Cerebellar nuclear complex (tissue), 1 donor: Measurements from ENCODE around the gene MRPS21.
"Not testable (repeated sequence)": the region's sequence is repeated elsewhere in the genome, so short reads cannot be mapped to it uniquely, and the experiment has no call there.

Source experiments
- DNase-seq, 2 experiments: peaks; one replicate each; lab custom pipeline; 2025; lab: John Stamatoyannopoulos, UW

The MRPS21 gene

DNA sequence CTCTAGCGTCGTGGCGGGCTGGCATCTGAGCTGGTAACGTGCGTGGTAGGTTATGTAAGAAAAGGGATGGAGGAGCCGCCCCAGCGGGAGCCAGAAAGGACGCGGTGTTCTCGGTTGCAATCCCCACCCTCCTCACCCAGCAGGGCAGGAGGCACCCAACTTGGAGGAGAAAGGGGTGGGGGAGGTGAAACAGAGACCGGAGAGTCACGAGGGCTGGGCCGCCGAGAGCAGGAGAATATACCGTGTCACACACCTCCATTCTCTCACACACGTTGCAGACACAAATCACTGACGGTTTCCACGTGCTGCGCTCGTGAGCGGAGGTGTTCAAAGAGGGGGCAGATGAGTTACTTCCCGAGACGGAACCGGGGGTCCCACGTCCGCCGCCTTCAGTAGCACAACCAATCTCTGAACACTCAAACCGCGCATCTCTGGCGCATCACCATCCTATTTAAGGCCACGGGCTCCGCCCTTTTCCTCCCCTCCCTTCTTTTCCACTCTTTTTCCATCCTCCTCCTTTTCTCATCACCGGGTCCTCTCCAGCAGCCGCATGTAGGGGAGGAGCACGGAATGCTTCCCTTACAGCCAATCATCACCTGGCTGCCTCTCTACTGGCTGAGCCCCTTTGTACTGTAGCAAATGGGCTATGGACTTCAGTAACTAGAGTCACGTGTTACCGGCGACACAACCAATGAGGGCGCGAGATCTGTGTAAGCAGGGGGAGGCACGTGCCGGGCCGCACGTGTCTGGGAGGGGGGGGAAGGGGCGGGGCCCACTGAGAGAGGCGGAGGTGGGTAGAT is 11.7 kb upstream of the MRPS21 start, which contains the start of gene CIART:
CIART (plus strand) TSS at position 797 of the 800 bp plus-strand sequence. CDS start 714 bp downstream, outside the sequence.
- DNase-seq, result peak; percentile 91 to 97

DNA sequence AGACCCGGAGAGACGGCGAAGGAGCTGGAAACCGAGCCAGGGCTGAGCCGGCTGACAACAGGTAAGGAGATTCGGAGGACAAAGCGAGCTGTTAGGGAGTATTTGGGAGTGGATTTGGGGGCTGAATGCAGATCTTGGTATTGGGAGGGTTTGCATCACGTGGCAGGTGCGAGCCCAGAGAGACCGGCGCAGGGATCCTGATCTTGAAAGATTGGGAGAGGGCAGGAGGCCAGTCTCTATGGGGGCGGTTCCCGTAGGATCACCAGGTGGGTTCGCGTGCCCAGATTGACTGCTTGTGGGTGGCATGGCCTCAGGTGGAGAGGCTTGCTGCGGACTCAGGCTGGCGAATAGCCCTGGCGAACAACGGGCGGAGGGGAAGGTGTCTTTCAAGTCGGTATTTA is 11.1 kb upstream of the MRPS21 start:
- no peak for DNase-seq

DNA sequence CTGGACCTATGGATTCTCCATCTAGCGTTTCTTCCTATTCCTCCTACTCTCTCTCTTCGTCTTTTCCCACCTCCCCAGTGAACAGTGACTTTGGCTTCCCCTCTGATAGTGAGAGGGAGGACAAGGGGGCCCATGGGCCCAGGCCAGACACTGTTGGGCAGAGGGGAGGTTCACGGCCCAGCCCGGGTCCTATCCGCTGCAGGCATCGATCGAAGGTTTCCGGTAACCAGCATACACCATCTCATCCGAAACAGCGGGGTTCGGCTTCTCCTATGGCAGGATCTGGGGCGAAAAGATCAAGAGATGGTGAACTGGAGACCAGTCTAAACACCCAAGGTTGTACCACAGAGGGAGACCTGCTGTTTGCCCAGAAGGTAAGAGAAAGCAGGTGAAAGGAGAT is 10.4 kb upstream of the MRPS21 start:
- no peak for DNase-seq

DNA sequence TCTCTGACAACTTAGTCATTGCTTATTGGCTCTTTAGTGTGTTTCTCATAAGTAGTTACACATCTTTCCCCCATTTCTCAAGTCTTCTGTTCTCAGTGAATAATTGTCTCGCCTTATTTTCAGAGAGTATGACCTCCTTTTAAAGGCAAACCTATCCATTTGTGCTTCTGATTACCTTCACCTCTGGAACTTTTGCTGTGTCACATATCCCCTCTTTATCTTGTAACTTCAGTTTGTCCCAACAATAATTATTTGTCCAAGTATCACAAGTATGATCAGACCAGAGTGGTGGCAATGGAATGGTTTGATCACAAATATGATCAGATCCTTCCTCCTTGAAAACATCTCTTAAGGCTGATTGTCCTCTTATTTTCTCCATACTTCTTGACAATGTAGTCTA is 5.3 kb upstream of the MRPS21 start:
- DNase-seq, result no peak

DNA sequence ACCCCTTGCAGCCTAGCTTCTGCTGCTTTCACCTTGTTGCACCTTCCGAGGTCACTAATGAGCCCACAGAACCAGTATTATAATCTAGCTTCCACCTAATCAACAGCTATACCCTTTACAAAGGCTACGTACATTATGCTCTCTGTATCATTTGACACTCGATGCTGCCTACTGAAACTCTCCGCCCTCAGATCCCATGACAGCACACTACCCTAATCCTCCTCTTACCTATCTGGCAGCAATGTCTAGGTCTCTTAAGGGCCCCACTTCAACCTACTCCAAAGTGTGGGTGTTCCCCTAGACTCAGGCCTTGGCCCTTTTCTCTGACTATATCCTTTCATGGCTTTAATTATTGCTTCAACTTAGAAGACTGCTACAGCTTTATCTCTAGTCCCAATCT is 4.8 kb upstream of the MRPS21 start:
- DNase-seq, result no peak

DNA sequence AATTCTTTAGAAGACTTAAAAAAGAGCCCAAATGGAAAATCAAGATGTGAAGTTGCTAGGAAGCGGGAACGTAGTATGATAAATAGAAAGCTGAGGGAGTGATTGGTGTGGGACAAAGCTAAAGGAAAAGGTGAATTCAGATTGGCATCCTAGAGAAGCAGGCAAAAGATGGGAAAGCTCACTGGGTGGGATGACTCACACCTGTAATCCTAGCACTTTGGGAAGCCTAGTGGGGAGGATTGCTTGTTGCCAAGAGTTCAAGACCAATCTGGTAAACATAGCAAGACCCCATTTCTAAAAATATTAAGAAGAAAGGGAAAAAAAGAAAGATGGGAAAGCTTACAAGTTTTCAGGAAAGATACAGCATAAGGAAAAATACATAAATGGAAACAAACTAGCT is 1.8 kb downstream of the MRPS21 start:
- DNase-seq, result no peak

DNA sequence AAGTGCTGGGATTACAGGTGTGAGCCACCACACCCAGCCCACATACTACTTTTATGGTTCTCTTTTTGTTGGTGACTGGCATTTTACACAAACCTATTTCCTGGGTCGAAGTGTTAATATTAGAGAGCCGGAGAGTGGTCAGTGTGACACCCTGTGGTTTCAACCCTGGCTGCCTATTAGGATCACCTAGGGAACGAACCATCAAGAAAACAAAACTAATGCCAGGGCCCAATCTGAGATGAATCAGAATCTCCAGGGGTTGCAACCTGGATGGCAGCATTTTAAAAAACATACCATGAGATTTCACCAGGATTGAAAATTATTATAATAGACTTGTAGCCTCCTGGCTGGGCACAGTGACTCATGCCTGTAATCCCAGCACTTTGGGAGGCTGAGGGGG is 6.1 kb downstream of the MRPS21 start:
- DNase-seq, result no peak

DNA sequence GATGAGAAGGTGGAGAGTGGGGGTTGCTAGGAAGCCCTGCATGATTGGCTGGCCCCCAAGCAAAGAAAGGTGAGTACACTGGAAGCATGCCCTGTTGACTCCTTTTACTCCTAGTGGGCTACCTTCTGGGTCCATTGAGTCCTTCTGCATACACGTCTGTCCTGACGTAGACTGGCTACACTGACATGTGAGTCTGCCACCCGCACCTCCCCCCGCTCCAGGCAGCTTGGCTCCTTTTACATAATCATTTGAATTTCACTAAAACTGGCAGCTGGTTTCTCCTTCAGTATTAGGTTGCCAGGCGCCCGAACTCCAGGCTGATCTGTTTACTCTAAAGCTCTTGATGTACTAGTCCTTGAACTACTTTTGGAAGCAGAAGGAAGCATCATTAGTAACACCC is 8.7 kb downstream of the MRPS21 start:
- no peak for DNase-seq

DNA sequence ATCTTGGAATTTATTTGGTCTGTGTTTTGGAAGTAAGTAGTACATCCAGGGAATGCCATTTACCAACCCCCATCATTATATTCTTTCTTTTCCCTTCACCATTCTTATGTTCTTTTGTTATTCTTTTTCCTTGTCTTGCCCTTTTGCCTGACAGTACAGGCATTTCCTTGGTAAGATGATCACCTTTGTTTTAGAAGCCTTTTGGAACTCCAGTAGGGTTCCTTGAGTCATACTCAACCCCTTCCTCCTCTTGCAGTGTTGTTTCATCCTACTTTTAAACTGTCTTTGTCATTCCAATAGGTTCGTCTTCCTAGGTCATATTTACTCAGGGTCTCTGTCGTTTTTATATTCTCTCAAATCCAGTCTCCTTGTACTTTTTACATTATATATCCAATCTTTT is 9.2 kb downstream of the MRPS21 start:
- no peak for DNase-seq

DNA sequence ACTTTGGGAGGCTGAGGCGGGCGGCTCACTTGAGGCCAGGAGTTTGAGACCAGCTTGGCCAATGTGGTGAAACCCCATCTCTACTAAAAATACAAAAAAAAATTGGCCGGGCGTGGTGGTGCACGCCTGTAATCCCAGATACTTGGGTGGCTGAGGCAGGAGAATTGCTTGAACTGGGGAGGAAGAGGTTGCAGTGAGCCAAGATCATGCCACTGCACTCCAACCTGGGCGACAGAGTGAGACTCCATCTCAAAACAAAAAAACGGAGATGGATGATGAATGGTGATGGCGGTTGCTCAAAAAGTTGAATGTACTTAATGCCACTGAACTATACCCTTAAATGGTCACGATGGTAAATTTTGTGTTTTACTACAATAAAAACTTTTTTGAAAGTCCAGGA is 14.9 kb downstream of the MRPS21 start:
- DNase-seq, result not testable (repeated sequence)

DNA sequence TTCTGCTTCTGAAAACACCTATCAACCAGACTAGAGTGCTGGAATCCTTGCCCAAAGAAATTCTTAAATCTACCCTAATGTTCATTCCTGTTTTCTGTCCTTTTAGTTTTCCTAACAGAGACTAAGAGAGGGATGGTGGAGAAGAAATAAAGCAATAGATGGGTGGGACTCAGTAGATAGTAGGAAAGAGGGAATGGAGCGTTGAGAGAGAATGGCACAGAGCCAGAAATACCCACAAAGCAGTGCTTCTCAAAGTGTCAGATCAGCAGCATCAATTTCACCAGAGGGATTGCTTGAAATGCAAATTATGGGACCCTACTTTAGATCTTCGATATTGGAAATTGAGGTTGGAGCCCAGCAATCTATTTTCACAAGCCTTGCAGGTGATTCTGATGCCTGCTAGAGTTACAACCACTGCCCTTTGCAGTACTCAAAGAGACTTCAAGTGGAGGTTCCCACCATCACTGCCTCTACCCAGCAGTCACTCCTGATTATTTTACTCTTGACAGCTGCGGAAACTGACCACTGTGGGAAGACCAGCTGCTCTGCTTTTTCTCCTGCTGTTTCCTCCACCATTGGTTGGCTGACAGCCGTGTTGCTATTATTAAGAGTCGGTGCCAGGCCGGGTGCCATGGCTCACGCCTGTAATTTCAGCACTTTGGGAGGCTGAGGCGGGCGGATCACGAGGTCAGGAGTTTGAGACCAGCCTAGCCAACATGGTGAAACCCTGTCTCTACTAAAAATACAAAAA is 16.3 kb downstream of the MRPS21 start:
- no peak for DNase-seq

DNA sequence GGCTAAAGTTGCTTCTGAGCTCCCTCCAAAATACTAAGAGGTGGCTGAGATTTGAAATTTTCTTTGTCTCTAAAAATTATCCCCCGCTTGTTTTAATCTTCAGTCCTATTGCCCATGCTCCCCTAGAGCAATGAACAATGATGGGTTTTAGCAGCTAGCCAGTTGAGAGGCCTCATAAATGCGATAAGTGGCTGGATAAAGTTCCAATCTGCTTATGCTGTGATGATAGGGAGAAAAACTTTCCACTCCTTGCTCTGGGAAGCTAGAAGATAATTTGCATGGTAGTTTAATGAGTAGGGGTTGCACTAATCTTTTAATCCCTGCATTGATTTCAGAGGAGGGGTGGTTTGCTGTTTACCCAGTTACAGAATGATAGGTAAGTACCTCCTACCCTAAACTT is 18.1 kb downstream of the MRPS21 start:
- DNase-seq, result no peak

DNA sequence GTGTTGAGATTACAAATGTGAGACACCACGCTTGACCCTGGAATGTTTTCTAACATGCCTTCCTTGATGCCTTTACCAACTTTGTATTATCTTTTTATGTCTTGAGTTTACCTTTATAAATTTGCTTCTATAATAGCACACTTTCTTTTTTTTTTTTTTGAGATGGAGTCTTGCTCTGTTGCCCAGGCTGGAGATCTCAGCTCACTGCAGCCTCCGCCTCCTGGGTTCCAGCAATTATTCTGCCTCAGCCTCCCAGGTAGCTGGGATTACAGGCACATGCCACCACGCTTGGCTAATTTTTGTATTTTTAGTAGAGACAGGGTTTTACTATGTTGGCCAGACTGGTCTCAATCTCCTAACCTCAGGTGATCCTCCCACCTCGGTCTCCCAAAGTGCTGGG is 21.0 kb downstream of the MRPS21 start:
- not testable (repeated sequence) for DNase-seq

DNA sequence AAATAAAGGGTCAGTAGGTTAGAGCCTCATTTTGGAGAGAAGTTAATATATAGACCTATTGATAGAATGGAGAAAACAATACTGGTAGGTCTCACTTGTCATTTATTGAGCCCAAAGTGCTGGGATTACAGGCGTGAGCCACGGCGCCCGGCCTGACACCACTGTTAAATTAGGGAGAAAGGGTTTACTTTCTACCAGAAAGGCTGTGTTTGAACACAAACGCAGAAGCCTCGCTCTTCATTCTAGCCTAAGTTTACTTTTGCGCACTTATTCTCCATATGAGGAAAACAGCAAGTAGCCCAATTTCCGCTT is 27.0 kb downstream of the MRPS21 start:
- DNase-seq, result no peak

DNA sequence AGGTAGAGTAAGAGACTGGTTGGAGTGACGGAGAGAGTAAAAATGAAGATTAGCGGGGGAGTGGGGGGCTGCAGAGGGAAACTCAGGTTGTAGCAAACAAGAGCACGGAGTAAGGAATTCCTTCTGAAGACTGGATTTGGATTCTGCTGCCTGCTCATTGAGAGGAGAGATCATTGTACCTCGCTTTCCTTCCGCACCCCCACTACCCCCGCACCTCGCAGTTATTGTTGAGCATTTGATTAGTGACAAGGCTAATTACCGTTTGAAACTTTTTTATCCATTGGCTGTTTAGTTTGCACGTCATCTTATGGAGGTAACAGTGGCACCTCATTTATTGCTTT is 28.1 kb downstream of the MRPS21 start:
- DNase-seq, result no peak

DNA sequence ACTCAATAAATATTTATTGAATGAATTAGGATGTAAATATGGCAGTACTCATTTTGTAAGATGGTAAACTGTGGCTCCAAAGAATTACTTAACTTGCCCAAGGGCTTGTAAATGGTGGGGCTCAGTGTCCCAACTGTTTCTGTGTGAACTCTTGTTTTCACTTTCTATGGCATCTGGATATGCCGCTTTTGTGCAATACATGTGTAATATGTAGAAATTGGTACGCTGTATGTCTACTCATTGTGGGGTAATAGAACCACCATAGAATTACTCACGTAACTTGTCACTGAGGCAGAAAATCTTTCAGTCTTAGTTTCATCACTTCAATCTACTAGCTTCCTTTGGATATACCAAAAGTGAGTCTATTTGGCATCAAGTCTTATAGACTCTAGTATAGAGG is 28.6 kb downstream of the MRPS21 start:
- DNase-seq, result no peak

DNA sequence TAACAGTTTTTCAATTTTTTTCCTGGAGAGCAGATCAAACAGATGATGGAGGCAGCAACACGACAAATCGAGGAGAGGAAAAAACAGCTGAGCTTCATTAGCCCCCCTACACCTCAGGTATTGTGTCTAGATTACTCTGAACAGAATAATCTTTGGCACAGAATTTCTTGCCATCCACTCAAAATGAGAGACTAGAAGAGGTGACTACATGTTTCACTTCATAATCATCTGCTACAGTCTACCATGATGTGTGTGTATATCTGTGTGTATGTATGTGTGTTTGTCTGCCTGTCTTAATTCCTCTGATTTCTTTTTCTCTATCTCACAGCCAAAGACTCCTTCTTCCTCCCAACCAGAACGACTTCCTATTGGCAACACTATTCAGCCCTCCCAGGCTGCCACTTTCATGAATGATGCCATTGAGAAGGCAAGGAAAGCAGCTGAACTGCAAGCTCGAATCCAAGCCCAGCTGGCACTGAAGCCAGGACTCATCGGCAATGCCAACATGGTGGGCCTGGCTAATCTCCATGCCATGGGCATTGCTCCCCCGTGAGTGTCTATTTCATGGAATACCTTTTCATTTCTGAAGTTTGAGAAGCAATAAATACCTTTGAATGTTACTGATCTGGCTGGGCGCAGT is 39.1 kb downstream of the MRPS21 start:
- DNase-seq, result no peak

DNA sequence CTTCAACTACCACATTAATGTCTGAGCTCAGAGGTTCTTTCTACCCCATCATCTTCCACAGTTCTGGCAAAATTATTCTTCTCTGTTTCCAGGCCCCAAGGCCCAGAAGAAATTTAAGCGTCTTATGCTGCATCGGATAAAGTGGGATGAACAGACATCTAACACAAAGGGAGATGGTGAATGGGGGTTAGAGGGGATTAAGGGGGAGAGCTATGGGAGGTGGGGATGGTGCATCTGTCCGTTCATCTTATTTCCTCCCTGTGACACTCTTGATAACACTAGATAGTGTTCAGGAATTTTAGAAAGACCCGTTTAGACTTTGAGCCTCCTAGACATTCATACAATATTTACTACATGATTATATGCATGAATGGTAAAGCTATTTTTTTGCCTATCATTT is 52.7 kb downstream of the MRPS21 start:
- DNase-seq, result no peak

DNA sequence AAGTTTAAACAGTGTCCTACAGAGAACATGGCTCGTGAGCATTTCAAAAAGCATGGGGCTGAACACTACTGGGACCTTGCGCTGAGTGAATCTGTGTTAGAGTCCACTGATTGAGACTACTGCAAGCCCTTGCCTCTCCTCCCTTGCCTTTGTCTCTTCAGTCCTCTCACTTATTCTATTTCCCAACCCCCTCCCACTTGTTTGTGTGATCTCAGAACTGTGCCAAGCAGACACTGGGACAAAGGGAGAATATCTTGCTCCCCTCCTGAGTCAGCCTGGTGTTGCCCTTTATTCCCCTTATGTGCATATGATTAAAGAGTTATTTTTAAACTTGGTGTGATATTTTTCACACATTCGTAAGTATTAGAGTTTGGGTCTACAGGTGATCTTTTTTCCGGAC is 59.2 kb downstream of the MRPS21 start:
- no peak for DNase-seq
